ENCODE results near the gene EPB41L3.
"Not testable (repeated sequence)": the region's sequence is repeated elsewhere in the genome, so short reads cannot be mapped to it uniquely, and the experiment has no call there.

Gene EPB41L3

DNA sequence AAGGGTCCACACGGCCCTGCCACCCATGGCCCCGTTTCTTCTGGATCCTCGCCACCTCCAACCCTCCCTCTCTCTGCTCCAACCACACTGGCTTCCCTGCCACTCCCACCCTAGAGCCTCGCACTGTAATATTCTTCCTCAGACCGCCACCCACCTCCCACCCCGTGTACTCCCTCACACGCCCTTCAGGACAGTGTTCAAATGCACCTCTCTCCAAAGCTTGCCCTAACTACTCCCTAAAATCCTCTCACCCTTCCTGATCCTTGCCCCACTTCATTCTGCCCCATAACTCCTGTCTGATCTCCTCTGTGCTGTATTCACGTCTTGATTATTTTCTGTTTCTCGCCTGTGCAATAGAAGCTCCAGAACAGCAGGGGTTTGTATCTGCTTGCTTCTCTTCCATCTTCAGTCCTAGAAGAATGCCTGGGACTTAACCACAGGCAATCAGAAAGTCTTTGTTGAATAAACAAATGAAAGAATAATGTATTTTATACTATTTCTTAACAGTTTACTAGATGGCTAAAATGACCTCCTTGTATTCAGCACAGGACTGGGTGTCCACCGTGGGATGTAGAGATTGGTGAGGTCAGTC is 25.5 kb downstream of the EPB41L3 start:
- 91 to 93% methylated on average over 10 of the region's 10 CpGs for WGBS, 2 experiments
- Histone ChIP-seq H3K27ac (ENCODE audit: insufficient read depth, low read depth, low read length, poor library complexity, severe bottlenecking) (no peak overlapping the region), H3K9me3 (ENCODE audit: control insufficient read depth, low read length) (no peaks in the 10 kb centered on the region), H3K4me1 (ENCODE audit: control insufficient read depth, insufficient read depth, low read length) (no peaks in the 10 kb centered on the region), H3K4me3 (ENCODE audit: insufficient read depth, low read depth, low read length) (no peak overlapping the region), H3K27me3 (ENCODE audit: control insufficient read depth, insufficient read depth, low read length, poor library complexity, severe bottlenecking) (no peaks in the 10 kb centered on the region), H3K36me3 (ENCODE audit: control insufficient read depth, insufficient read depth, low read length) (no peaks in the 10 kb centered on the region)

GRCh38 chr18:5516841-5517240 is 27.0 kb downstream of the EPB41L3 start:
- no peaks in the 10 kb centered on the region for H3K27me3 ChIP-seq (ENCODE audit: control insufficient read depth, insufficient read depth, low read length, poor library complexity, severe bottlenecking)
- no peak overlapping the region for H3K4me3 ChIP-seq (ENCODE audit: insufficient read depth, low read depth, low read length)
- H3K27ac ChIP-seq (ENCODE audit: insufficient read depth, low read depth, low read length, poor library complexity, severe bottlenecking) = no peak overlapping the region
- H3K4me1 ChIP-seq (ENCODE audit: control insufficient read depth, insufficient read depth, low read length) = no peaks in the 10 kb centered on the region
- H3K9me3 ChIP-seq (ENCODE audit: control insufficient read depth, low read length) = no peaks in the 10 kb centered on the region
- WGBS, 2 experiments = 92% methylated on average over 6 of the region's 6 CpGs
- H3K36me3 ChIP-seq (ENCODE audit: control insufficient read depth, insufficient read depth, low read length) = no peaks in the 10 kb centered on the region

GRCh38 chr18:5515011-5515784 is 28.6 kb downstream of the EPB41L3 start:
- WGBS, 2 experiments = 78 to 96% methylated on average over 2 to 3 of the region's 3 CpGs
- Histone ChIP-seq H3K27ac (ENCODE audit: insufficient read depth, low read depth, low read length, poor library complexity, severe bottlenecking) (no peak overlapping the region), H3K4me3 (ENCODE audit: insufficient read depth, low read depth, low read length) (no peak overlapping the region), H3K4me1 (ENCODE audit: control insufficient read depth, insufficient read depth, low read length) (no peaks in the 10 kb centered on the region), H3K27me3 (ENCODE audit: control insufficient read depth, insufficient read depth, low read length, poor library complexity, severe bottlenecking) (no peaks in the 10 kb centered on the region), H3K9me3 (ENCODE audit: control insufficient read depth, low read length) (no peaks in the 10 kb centered on the region), H3K36me3 (ENCODE audit: control insufficient read depth, insufficient read depth, low read length) (no peaks in the 10 kb centered on the region)

- no CpG with 5 or more reads among the region's 1 CpG for WGBS, 2 experiments
- no peaks in the 10 kb centered on the region for H3K36me3 ChIP-seq (ENCODE audit: control insufficient read depth, insufficient read depth, low read length)
- no peak overlapping the region for H3K27ac ChIP-seq (ENCODE audit: insufficient read depth, low read depth, low read length, poor library complexity, severe bottlenecking)
- H3K4me1 ChIP-seq (ENCODE audit: control insufficient read depth, insufficient read depth, low read length) = no peaks in the 10 kb centered on the region
- no peak overlapping the region for H3K4me3 ChIP-seq (ENCODE audit: insufficient read depth, low read depth, low read length)
- no peaks in the 10 kb centered on the region for H3K27me3 ChIP-seq (ENCODE audit: control insufficient read depth, insufficient read depth, low read length, poor library complexity, severe bottlenecking)
- no peaks in the 10 kb centered on the region for H3K9me3 ChIP-seq (ENCODE audit: control insufficient read depth, low read length)
These were observed 29.9 kb downstream of the EPB41L3 start for GRCh38 chr18:5513947-5514346.

GRCh38 chr18:5512176-5512575 is 31.6 kb downstream of the EPB41L3 start:
- WGBS, 2 experiments = 87 to 92% methylated on average over 4 of the region's 4 CpGs
- no peaks in the 10 kb centered on the region for H3K27me3 ChIP-seq (ENCODE audit: control insufficient read depth, insufficient read depth, low read length, poor library complexity, severe bottlenecking)
- no peaks in the 10 kb centered on the region for H3K4me1 ChIP-seq (ENCODE audit: control insufficient read depth, insufficient read depth, low read length)
- H3K36me3 ChIP-seq (ENCODE audit: control insufficient read depth, insufficient read depth, low read length) = no peaks in the 10 kb centered on the region
- H3K4me3 ChIP-seq (ENCODE audit: insufficient read depth, low read depth, low read length) = no peak overlapping the region
- H3K9me3 ChIP-seq (ENCODE audit: control insufficient read depth, low read length) = no peaks in the 10 kb centered on the region
- no peak overlapping the region for H3K27ac ChIP-seq (ENCODE audit: insufficient read depth, low read depth, low read length, poor library complexity, severe bottlenecking)

DNA sequence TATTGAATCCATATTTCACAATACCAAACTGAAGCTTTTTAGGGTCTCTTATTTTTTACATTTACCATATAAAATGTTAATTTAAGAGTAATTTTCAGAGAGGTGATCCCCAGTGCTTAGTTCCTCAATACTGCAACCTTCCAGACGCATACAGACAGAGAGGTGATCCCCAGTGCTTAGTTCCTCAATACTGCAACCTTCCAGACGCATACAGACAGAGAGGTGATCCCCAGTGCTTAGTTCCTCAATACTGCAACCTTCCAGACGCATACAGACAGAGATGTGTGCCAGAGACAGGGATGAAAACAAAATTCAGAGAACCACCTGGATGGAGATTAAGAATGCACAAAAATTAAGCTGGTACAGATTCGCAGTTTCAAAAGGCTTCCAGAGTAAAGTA is 32.3 kb downstream of the EPB41L3 start:
- H3K4me1 ChIP-seq (ENCODE audit: control insufficient read depth, insufficient read depth, low read length); H3K9me3 ChIP-seq (ENCODE audit: control insufficient read depth, low read length); H3K27me3 ChIP-seq (ENCODE audit: control insufficient read depth, insufficient read depth, low read length, poor library complexity, severe bottlenecking); H3K36me3 ChIP-seq (ENCODE audit: control insufficient read depth, insufficient read depth, low read length); H3K27ac ChIP-seq (ENCODE audit: insufficient read depth, low read depth, low read length, poor library complexity, severe bottlenecking); H3K4me3 ChIP-seq (ENCODE audit: insufficient read depth, low read depth, low read length): not testable (repeated sequence)
- WGBS, 2 experiments = 95 to 98% methylated on average over 4 of the region's 4 CpGs

GRCh38 chr18:5510135-5510846 is 33.5 kb downstream of the EPB41L3 start:
- H3K4me1 ChIP-seq (ENCODE audit: control insufficient read depth, insufficient read depth, low read length) = no peaks in the 10 kb centered on the region
- H3K27me3 ChIP-seq (ENCODE audit: control insufficient read depth, insufficient read depth, low read length, poor library complexity, severe bottlenecking) = no peaks in the 10 kb centered on the region
- no peak overlapping the region for H3K27ac ChIP-seq (ENCODE audit: insufficient read depth, low read depth, low read length, poor library complexity, severe bottlenecking)
- H3K9me3 ChIP-seq (ENCODE audit: control insufficient read depth, low read length) = no peaks in the 10 kb centered on the region
- 80 to 85% methylated on average over 6 to 7 of the region's 7 CpGs for WGBS, 2 experiments
- no peaks in the 10 kb centered on the region for H3K36me3 ChIP-seq (ENCODE audit: control insufficient read depth, insufficient read depth, low read length)
- H3K4me3 ChIP-seq (ENCODE audit: insufficient read depth, low read depth, low read length) = no peak overlapping the region

GRCh38 chr18:5508821-5509220 is 35.0 kb downstream of the EPB41L3 start:
- Histone ChIP-seq H3K36me3 (ENCODE audit: control insufficient read depth, insufficient read depth, low read length) (no peaks in the 10 kb centered on the region), H3K27me3 (ENCODE audit: control insufficient read depth, insufficient read depth, low read length, poor library complexity, severe bottlenecking) (no peaks in the 10 kb centered on the region), H3K9me3 (ENCODE audit: control insufficient read depth, low read length) (no peaks in the 10 kb centered on the region), H3K4me3 (ENCODE audit: insufficient read depth, low read depth, low read length) (no peak overlapping the region), H3K4me1 (ENCODE audit: control insufficient read depth, insufficient read depth, low read length) (no peaks in the 10 kb centered on the region), H3K27ac (ENCODE audit: insufficient read depth, low read depth, low read length, poor library complexity, severe bottlenecking) (no peak overlapping the region)
- 92 to 96% methylated on average over 2 of the region's 2 CpGs for WGBS, 2 experiments

DNA sequence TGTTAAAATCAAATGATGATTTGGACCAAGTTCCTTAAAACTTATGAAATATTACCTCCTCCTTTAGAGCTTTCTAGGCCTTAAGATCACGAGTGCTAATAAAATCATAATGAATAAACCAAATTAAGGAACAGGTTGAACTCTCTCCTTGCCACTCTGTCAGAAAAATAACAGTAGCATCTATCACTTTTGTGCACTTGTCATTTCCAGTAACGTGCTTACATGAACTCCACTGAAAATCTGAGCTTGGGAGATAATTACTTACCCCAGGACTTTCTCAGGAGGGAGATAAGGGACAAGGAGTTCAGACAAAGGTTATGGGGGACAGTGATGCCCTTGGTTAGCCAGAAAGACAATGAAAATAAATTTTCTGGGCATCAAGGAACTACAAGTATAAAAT is 36.0 kb downstream of the EPB41L3 start:
- 93 to 94% methylated on average over 2 of the region's 2 CpGs for WGBS, 2 experiments
- H3K27me3 ChIP-seq (ENCODE audit: control insufficient read depth, insufficient read depth, low read length, poor library complexity, severe bottlenecking) = no peaks in the 10 kb centered on the region

GRCh38 chr18:5506174-5506573 is 37.6 kb downstream of the EPB41L3 start:
- H3K4me1 ChIP-seq (ENCODE audit: control insufficient read depth, insufficient read depth, low read length) = no peaks in the 10 kb centered on the region
- WGBS, 2 experiments = 93 to 96% methylated on average over 8 of the region's 8 CpGs
- H3K4me3 ChIP-seq (ENCODE audit: insufficient read depth, low read depth, low read length) = no peak overlapping the region
- no peaks in the 10 kb centered on the region for H3K27me3 ChIP-seq (ENCODE audit: control insufficient read depth, insufficient read depth, low read length, poor library complexity, severe bottlenecking)
- H3K27ac ChIP-seq (ENCODE audit: insufficient read depth, low read depth, low read length, poor library complexity, severe bottlenecking) = no peak overlapping the region
- no peaks in the 10 kb centered on the region for H3K36me3 ChIP-seq (ENCODE audit: control insufficient read depth, insufficient read depth, low read length)
- no peaks in the 10 kb centered on the region for H3K9me3 ChIP-seq (ENCODE audit: control insufficient read depth, low read length)

More for the DNA sequence above, 36.0 kb downstream of the EPB41L3 start:
- Histone ChIP-seq H3K9me3 (ENCODE audit: control insufficient read depth, low read length) (no peaks in the 10 kb centered on the region), H3K27ac (ENCODE audit: insufficient read depth, low read depth, low read length, poor library complexity, severe bottlenecking) (no peak overlapping the region), H3K4me1 (ENCODE audit: control insufficient read depth, insufficient read depth, low read length) (no peaks in the 10 kb centered on the region), H3K36me3 (ENCODE audit: control insufficient read depth, insufficient read depth, low read length) (no peaks in the 10 kb centered on the region), H3K4me3 (ENCODE audit: insufficient read depth, low read depth, low read length) (no peak overlapping the region)

Measured in ectodermal cell (in vitro differentiated cells).